ENCODE measurements around the gene ZDHHC14.

Gene ZDHHC14

DNA sequence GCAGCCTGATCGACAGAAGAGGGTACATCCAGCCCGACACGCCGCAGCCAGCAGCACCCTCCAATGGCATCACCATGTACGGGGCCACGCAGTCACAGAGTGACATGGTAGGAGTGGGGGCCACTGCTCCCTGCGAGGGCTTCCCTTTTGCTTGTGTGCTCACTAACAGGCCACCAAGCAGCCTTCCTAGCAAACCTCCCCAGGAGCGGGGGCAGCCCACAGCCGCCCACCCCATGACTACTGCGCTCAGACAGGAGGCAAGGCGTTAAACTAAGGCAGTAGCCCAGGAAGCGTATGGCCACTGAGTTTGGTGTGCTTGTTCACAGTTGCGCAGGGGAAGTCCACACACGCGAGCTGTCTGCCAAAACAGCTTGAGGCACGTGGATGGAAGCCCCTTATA is 272.5 kb downstream of the ZDHHC14 start:
- DNase-seq = no peak

DNA sequence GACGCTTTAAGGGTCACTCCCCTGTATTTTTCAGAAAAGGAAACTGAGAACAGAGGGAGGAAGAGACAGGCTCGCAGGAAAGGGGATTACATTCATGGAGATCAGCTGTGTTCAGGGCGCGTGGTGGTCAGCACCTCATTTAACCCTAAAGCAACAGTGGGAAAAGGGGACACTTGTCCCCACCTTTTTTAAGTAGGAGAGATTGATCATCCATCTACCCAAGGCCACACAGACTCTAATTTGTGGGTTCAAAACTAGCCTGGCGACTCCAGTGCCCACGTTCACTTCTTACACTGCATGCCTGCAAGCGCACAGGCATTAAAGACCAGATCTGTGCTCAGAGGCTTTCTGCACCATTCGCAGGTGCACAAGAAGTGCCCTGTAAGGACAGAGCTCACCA is 274.1 kb downstream of the ZDHHC14 start:
- no peak for DNase-seq

GRCh38 chr6:157656437-157656997 is 275.5 kb downstream of the ZDHHC14 start:
- DNase-seq = no peak

DNA sequence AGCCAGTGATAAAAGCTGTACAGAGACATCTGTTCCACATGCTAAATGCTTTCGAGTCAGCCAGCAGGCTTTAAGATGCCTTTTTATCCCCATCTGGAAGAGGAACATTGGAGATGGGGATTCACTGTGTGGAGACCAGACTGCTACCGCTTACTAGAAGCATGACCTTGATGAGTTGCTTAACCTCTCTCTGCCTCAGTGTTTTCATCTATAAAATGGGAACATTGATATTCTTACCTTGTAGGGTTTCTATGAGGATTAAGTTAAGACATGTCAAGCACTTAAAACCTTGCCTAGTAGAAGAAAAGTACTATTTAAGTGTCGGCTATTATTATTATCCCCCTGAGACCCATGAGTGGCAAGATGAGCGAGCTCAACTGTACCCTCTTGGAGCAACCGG is 276.8 kb downstream of the ZDHHC14 start:
- DNase-seq = no peak

DNA sequence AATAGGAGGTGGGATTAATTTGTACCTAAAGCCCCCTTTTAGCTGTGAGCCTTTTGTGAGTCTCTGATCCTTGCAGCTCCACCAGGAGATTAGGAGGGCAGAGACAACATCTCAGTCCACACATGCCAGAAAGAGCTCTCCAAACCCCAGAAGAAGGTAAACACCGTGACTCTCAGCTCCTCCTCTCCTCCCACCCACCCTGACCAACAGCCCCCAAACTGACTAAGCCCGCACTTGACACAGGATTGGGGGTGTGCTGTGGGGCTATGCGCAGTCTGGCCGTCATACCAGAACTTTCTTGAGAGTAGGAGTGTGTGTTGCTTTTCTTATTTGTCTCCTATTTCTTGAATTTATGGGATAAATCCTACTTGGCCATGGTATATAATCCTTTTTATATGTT is 277.3 kb downstream of the ZDHHC14 start:
- DNase-seq = no peak

DNA sequence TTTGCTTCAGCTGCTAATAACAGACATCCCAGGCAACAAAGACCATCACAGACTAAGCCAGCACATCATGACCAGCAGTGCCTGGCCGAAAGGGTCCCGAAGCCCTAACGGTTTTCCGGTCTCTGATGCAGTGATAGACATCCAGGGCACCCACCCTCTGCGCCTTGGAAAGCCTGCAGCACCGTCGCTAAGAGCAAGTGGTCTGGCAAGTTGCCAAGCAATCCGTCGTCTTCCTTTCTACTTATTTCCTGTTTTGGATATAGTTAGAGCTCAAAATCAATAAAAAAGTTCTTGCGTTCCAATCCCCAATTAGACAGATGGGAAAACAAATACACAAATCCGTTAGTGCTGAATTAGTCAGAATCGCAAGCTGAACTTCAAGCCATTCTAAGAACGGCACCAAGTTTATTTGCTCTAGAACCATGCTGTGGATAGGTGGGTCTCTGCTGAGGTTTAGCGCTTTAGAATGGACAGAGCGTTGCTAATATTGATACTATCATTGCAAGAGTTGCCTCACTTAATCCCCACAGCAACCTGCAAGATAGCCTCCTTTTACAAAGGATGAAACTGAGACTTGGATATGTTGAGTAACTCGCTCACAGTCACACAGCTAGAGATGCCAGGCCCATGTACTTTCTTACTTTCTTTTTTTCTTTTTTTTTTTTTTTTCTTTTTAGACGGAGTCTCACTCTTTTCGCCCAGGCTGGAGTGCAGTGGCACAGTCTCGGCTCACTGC is 278.7 kb downstream of the ZDHHC14 start:
- DNase-seq = no peak

- no peak for DNase-seq
These were observed 279.4 kb downstream of the ZDHHC14 start for GRCh38 chr6:157660414-157660813.

- DNase-seq = no peak
These were observed 280.7 kb downstream of the ZDHHC14 start for GRCh38 chr6:157661652-157662051.

GRCh38 chr6:157663261-157663660 is 282.3 kb downstream of the ZDHHC14 start:
- no peak for DNase-seq

GRCh38 chr6:157665180-157665579 is 284.2 kb downstream of the ZDHHC14 start:
- peak; percentile 36 for DNase-seq

DNA sequence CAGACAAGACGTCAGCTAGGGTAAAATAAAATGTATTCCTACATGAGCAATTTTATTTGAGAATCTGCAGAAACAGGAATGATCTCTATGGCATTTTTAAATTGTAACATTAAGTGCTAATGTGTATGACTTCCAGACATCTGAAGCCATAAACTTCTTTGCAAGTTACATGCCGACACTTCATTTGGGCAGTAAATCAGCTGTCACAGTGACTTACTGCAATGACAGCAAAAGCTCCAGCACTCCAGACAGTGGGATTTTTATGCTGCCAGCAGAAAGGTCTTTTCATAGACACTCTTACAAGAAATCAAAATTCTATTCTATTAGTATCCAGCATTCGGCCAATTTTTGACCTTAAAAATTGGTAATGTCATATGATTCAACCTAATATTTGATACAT is 285.7 kb downstream of the ZDHHC14 start:
- no peak for DNase-seq

- DNase-seq = peak; percentile 41
These were observed 286.4 kb downstream of the ZDHHC14 start for GRCh38 chr6:157667211-157668008.

GRCh38 chr6:157668009-157668401 is 287.0 kb downstream of the ZDHHC14 start:
- no peak for DNase-seq

GRCh38 chr6:157668713-157669112 is 287.7 kb downstream of the ZDHHC14 start:
- no peak for DNase-seq

DNA sequence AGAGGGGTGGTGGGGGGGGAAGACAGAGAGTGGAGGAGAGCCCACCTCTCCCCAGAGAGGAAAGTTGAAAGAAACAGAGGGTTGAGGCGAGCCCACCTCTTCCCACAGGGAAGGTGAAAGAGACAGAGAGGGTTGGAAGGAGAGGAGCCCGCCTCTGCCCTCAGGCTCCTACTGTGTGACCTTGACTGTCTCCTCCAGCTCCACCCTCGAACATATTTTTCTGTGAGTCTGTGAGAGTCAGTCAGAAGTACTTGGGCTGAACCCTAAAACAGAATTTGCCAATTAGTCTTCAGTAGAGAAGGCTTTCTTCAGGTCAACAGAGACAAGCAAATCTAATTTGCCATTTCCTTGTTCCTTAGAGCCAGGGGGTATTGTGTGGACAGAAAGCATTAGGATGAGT is 288.3 kb downstream of the ZDHHC14 start:
- DNase-seq = no peak

DNA sequence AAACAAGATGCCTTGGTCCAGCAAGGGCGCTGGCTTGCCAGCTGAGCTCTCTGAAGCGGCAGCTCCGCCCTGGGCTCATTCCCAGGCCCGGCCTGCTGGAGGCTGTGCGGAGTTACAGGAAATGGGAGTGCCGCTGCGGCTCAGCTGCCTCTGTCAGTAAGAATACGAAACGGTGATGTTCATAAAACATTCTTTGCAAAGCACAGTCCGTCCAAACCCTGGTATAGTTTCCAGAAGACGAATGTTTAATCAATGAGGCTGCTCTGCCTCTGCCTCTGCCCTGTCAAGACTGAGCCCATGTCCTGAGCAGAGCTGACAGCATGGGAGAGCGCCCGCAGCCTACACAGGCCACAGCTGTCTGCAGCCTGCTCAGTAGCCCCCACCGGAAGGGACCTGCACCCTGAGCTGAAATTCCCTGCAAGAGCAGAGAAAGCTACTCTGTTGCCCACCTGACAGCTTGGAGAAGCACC is 288.8 kb downstream of the ZDHHC14 start:
- no peak for DNase-seq

DNA sequence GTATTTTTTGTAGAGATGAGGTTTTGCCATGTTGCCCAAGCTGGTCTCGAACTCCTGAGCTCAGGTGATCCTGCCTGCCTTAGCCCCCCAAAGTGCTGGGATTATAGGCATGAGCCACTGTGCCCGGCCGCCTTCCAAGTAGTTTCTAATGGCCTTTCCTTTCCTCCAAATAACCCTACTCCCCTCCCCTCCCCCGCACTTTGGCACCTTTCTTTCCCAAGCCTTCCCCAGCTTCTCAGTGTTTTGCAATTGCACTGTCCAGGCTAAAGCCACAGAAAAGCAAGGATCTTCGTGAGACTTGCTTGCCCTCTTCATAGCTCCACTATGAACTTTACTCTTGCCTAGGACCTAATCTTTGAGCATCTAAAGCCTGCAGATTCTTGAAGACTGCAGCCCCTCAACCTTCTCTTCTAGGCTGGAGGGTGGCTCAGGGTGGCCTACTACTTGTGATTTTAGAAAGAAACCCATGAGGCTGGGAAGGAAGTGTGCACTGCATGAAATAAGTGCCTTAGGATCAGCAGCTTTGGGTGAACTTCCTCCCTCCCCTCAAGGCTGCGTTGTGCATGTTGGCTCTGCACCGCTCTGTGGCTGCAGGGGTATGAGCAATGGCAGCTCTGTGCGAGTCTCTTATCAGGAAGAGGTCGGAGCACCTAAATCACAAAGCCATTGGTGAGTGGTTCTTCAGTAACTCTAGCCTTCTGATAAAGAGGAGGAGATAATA is 289.6 kb downstream of the ZDHHC14 start:
- no peak for DNase-seq

- DNase-seq = no peak
These were observed 291.9 kb downstream of the ZDHHC14 start for GRCh38 chr6:157672726-157673412.

- DNase-seq = no peak
These were observed 292.6 kb downstream of the ZDHHC14 start for GRCh38 chr6:157673596-157673995.

DNA sequence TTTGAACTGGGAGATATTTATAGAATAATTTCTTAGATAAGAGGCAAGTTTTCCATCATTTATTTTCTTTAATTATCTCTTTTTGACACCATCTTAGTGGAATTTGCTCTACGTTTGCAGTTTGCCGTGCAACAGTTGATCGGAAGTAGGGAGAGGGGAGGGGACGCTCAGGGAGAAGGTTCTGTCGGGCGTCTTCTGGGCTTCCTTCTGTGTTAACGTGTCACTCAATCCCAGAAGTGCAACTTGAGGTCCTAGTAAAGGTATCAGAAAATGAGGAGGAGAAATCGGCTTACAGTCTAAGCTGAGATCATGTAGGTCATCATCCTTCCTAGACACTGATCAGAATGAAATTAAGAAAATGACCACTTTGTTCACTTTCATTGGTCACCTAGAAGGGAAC is 293.1 kb downstream of the ZDHHC14 start:
- DNase-seq = no peak

GRCh38 chr6:157675831-157676230 is 294.8 kb downstream of the ZDHHC14 start:
- DNase-seq = no peak

DNA sequence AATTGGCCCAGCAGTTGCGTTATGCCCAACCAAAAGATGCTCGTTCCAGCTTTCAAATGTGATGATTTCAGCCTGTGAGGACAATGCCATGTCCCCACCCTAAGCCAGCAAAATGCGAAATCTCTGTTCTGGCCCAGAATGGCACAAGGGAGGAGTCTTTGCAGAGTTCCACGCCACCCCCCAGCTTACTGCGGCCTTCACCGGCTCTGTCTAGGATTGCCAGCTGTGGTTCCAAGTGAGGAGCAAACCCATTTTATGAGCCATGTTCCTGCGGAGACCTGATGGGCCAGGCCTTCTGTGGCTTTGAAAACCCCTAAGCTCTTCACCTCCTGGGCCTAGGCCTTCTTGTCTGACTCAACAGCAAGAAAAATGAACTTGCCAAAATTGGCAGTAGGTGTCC is 295.3 kb downstream of the ZDHHC14 start:
- no peak for DNase-seq

- no peak for DNase-seq
These were observed 296.2 kb downstream of the ZDHHC14 start for GRCh38 chr6:157677235-157677634.
